Measurements from ENCODE around the gene MORC3. TPM values are rescaled to one million over a fixed set of nuclear protein-coding genes. Genes with fewer than 3 reads are reported as not detected.

MORC3 gene
- total RNA-seq, 1 experiment from 2014 or later, result 19.8 TPM

DNA sequence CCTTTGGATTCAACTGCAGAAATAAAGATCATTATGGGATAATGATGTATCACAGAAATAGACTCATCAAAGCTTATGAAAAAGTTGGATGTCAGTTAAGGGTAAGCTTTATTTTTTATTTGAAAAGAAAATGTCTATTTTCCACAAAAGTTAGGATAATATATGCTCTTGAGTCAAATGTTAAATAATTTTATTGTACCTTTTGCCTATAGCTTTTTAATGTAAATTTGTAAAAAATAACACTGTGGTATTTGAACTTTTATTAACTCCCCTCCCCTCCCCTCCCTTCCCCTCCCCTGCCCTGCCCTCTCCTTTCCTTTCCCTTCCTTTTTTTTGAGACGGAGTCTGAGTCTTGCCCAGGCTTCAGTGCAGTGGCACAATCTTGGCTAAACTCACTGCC is 24.9 kb downstream of the MORC3 start:
- H3K4me2 ChIP-seq (ENCODE audit: low read length), result no peak overlapping the region
- H3K9ac ChIP-seq (ENCODE audit: low read length), result no peak overlapping the region
- ChIA-PET CTCF (no interaction called here), POLR2A (no interaction called here), RAD21 (ENCODE audit: low non-redundant PET in 1 of 2, low total read pairs in 2 of 2, uncharacterized antibody in 2 of 2, unreplicated experiment in 2 of 2) (no interaction called here)
- no peaks in the 10 kb centered on the region for H3K9me3 ChIP-seq (ENCODE audit: control insufficient read depth in 1 of 2, insufficient read depth in 1 of 2, low read depth in 1 of 2, low read length in 2 of 2)
- intact Hi-C loops (cut with micrococcal nuclease), result no loop called here
- H3K27me3 ChIP-seq (ENCODE audit: insufficient read depth, low read length), result no peaks in the 10 kb centered on the region
- no peaks in the 10 kb centered on the region for H3K4me1 ChIP-seq (ENCODE audit: control insufficient read depth in 1 of 2, insufficient read depth in 2 of 2, low read length in 2 of 2)
- TF ChIP-seq, protein P1, sequence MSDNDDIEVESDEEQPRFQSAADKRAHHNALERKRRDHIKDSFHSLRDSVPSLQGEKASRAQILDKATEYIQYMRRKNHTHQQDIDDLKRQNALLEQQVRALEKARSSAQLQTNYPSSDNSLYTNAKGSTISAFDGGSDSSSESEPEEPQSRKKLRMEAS (IDR thresholded peaks at IDR 0.05), result no peak
- no peak for TF ChIP-seq CEBPB (IDR thresholded peaks at IDR 0.05; ENCODE audit: low read depth)
- TF ChIP-seq ELF1 (IDR thresholded peaks at IDR 0.05; ENCODE audit: borderline replicate concordance, low read depth), result no peak
- TF ChIP-seq POLR2A (IDR thresholded peaks at IDR 0.05; ENCODE audit: borderline replicate concordance, extremely low read depth, insufficient read depth, insufficient read length), result no peak
- TF ChIP-seq, protein P2, sequence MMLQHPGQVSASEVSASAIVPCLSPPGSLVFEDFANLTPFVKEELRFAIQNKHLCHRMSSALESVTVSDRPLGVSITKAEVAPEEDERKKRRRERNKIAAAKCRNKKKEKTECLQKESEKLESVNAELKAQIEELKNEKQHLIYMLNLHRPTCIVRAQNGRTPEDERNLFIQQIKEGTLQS (IDR thresholded peaks at IDR 0.05), result no peak
- TF ChIP-seq JUND (IDR thresholded peaks at IDR 0.05), result no peak
- TF ChIP-seq EGR1 (IDR thresholded peaks at IDR 0.05; ENCODE audit: low read depth), result no peak
- DNase-seq (ENCODE audit: low read depth, low spot score) (no peak), ATAC-seq (no peak)
- no peak overlapping the region for H3K27ac ChIP-seq (ENCODE audit: low read depth, low read length)
- H3K9me2 ChIP-seq (ENCODE audit: insufficient read depth), result no peaks in the 10 kb centered on the region
- no TSS peak for BruUV-seq (replicated peaks)
- H3K36me3 ChIP-seq (ENCODE audit: control insufficient read depth in 1 of 2, insufficient read depth in 2 of 2, low read length in 2 of 2), result peaks cover 30 to 59% of the 10 kb centered on the region in 2 experiments; a peak in 3 of 4 replicates
- H4K20me1 ChIP-seq (ENCODE audit: insufficient read depth), result no peaks in the 10 kb centered on the region
- no peak overlapping the region for H3K4me3 ChIP-seq (replicated peaks in 1 of 2; ENCODE audit: low read depth in 1 of 2, low read length in 2 of 2)
- H2AFZ ChIP-seq (ENCODE audit: low read depth, low read length, poor library complexity, severe bottlenecking), result no peak overlapping the region
- H3K79me2 ChIP-seq (ENCODE audit: insufficient read depth, low read length), result no peaks in the 10 kb centered on the region

DNA sequence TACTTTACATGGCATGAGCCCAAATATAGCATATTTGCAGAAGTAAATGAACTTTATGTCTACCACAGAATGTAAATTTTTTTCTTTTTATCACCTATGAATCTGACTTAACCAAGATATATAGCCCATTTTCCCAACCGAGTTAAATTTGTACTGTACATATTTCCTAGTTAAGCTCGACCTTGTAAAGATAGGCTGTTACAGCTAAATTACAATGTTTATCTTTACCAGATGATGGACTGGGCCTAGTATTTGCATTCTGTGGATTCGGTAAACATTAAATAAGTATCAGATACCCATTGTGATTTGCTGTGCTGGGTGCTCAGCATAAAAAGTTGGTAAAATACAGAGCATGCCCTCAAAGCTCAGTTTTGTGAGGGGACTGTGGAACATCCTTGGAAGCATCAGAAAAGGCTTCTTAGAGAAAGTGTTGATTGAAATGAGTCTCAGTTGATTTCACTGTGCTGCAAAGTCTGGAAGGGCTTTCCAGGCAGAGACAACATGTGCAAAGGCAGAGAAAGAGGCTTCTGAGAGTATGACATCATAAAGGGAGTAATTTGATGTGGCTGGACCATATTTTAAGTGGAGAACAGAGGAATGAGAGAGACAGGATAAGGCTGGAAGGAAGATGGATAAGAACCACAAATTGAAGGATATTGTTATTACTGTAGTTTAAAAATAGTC is 27.4 kb downstream of the MORC3 start:
- no peak for ATAC-seq
- peaks cover 32 to 49% of the 10 kb centered on the region in 2 experiments; a peak in 3 of 4 replicates for H3K36me3 ChIP-seq (ENCODE audit: control insufficient read depth in 1 of 2, insufficient read depth in 2 of 2, low read length in 2 of 2)
- DNase-seq (ENCODE audit: low read depth, low spot score), result no peak
- ChIA-PET POLR2A (interaction anchor here (0.6 kb wide), 1 partner anchor 34 kb away, joined by 3 read pairs; no protein-coding TSS in a partner anchor), CTCF (no interaction called here), RAD21 (ENCODE audit: low non-redundant PET in 1 of 2, low total read pairs in 2 of 2, uncharacterized antibody in 2 of 2, unreplicated experiment in 2 of 2) (no interaction called here)
- no peaks in the 10 kb centered on the region for H3K9me3 ChIP-seq (ENCODE audit: control insufficient read depth in 1 of 2, insufficient read depth in 1 of 2, low read depth in 1 of 2, low read length in 2 of 2)
- H4K20me1 ChIP-seq (ENCODE audit: insufficient read depth), result no peaks in the 10 kb centered on the region
- no peaks in the 10 kb centered on the region for H3K9me2 ChIP-seq (ENCODE audit: insufficient read depth)
- no peaks in the 10 kb centered on the region for H3K4me1 ChIP-seq (ENCODE audit: control insufficient read depth in 1 of 2, insufficient read depth in 2 of 2, low read length in 2 of 2)
- H3K27ac ChIP-seq (ENCODE audit: low read depth, low read length), result no peak overlapping the region
- no peak overlapping the region for H3K4me2 ChIP-seq (ENCODE audit: low read length)
- no peak overlapping the region for H3K4me3 ChIP-seq (replicated peaks in 1 of 2; ENCODE audit: low read depth in 1 of 2, low read length in 2 of 2)
- no peaks in the 10 kb centered on the region for H3K27me3 ChIP-seq (ENCODE audit: insufficient read depth, low read length)
- no peaks in the 10 kb centered on the region for H3K79me2 ChIP-seq (ENCODE audit: insufficient read depth, low read length)
- BruUV-seq (replicated peaks), result no TSS peak
- H2AFZ ChIP-seq (ENCODE audit: low read depth, low read length, poor library complexity, severe bottlenecking), result no peak overlapping the region
- no peak overlapping the region for H3K9ac ChIP-seq (ENCODE audit: low read length)
- intact Hi-C loops (cut with micrococcal nuclease), result no loop called here
- TF ChIP-seq CEBPB (IDR thresholded peaks at IDR 0.05; ENCODE audit: low read depth), result no peak
- TF ChIP-seq ELF1 (IDR thresholded peaks at IDR 0.05; ENCODE audit: borderline replicate concordance, low read depth), result no peak
- TF ChIP-seq, protein P2 (IDR thresholded peaks at IDR 0.05), result no peak
- TF ChIP-seq EZH2 (IDR thresholded peaks at IDR 0.05), result no peak
- no peak for TF ChIP-seq SRF (IDR thresholded peaks at IDR 0.05; ENCODE audit: low read depth)
- TF ChIP-seq, protein P3, sequence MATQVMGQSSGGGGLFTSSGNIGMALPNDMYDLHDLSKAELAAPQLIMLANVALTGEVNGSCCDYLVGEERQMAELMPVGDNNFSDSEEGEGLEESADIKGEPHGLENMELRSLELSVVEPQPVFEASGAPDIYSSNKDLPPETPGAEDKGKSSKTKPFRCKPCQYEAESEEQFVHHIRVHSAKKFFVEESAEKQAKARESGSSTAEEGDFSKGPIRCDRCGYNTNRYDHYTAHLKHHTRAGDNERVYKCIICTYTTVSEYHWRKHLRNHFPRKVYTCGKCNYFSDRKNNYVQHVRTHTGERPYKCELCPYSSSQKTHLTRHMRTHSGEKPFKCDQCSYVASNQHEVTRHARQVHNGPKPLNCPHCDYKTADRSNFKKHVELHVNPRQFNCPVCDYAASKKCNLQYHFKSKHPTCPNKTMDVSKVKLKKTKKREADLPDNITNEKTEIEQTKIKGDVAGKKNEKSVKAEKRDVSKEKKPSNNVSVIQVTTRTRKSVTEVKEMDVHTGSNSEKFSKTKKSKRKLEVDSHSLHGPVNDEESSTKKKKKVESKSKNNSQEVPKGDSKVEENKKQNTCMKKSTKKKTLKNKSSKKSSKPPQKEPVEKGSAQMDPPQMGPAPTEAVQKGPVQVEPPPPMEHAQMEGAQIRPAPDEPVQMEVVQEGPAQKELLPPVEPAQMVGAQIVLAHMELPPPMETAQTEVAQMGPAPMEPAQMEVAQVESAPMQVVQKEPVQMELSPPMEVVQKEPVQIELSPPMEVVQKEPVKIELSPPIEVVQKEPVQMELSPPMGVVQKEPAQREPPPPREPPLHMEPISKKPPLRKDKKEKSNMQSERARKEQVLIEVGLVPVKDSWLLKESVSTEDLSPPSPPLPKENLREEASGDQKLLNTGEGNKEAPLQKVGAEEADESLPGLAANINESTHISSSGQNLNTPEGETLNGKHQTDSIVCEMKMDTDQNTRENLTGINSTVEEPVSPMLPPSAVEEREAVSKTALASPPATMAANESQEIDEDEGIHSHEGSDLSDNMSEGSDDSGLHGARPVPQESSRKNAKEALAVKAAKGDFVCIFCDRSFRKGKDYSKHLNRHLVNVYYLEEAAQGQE (IDR thresholded peaks at IDR 0.05; ENCODE audit: low read depth), result no peak
- no peak for TF ChIP-seq POLR2AphosphoS5 (IDR thresholded peaks at IDR 0.05; ENCODE audit: low read depth, low read length)
- TF ChIP-seq, protein P1 (IDR thresholded peaks at IDR 0.05), result no peak
- TF ChIP-seq, protein P4, sequence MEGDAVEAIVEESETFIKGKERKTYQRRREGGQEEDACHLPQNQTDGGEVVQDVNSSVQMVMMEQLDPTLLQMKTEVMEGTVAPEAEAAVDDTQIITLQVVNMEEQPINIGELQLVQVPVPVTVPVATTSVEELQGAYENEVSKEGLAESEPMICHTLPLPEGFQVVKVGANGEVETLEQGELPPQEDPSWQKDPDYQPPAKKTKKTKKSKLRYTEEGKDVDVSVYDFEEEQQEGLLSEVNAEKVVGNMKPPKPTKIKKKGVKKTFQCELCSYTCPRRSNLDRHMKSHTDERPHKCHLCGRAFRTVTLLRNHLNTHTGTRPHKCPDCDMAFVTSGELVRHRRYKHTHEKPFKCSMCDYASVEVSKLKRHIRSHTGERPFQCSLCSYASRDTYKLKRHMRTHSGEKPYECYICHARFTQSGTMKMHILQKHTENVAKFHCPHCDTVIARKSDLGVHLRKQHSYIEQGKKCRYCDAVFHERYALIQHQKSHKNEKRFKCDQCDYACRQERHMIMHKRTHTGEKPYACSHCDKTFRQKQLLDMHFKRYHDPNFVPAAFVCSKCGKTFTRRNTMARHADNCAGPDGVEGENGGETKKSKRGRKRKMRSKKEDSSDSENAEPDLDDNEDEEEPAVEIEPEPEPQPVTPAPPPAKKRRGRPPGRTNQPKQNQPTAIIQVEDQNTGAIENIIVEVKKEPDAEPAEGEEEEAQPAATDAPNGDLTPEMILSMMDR (IDR thresholded peaks at IDR 0.05 in 2 of 3, conservative IDR thresholded peaks at IDR 0.05 in 1 of 3; ENCODE audit: borderline replicate concordance in 1 of 3, insufficient read depth in 1 of 3, low read depth in 2 of 3, low read length in 2 of 3), result no peak
- TF ChIP-seq YY1 (IDR thresholded peaks at IDR 0.05; ENCODE audit: extremely low read depth, insufficient replicate concordance, low read depth, low read length), result no peak

All from HCT116 (cell line).